Measurements from ENCODE around the gene E2F1. TPM values are rescaled to one million over a fixed set of nuclear protein-coding genes. Genes with fewer than 3 reads are reported as not detected.

The E2F1 gene
- total and polyA plus RNA-seq, 2 of the 4 experiments (the other 2 are of a cell fraction) = 10.9 to 14.0 TPM

GRCh38 chr20:33680686-33681085 is 5.5 kb downstream of the E2F1 start:
- no peak overlapping the region for H3K56ac ChIP-seq (ENCODE audit: extremely low read depth, insufficient read depth, low read length)
- H3K9me1 ChIP-seq (ENCODE audit: insufficient read depth, low read length) = peaks cover 20% of the 10 kb centered on the region; the same call in 1 of the 2 replicates
- no peak overlapping the region for H2AK5ac ChIP-seq (ENCODE audit: low read depth, low read length)
- DNase-seq (peak; percentile 31), ATAC-seq (ENCODE audit: low read depth) (peak; percentile 56)
- dilution Hi-C loops (cut with HindIII; ENCODE audit: low sequenced_read_pairs, unreplicated experiment) = no loop called here
- CTCF ChIA-PET = interaction anchor here (0.6 kb wide), 1 partner anchor 14 kb away, joined by 6 read pairs; the partner anchor contains the start of gene ACTL10
- no peak overlapping the region for H4K5ac ChIP-seq (ENCODE audit: low read depth, low read length)
- H3K27me3 ChIP-seq (ENCODE audit: control insufficient read depth, insufficient read depth, low read length) = no peaks in the 10 kb centered on the region
- no peak overlapping the region for H2BK15ac ChIP-seq (ENCODE audit: low read depth, low read length)
- H2AFZ ChIP-seq (replicated peaks; ENCODE audit: low read length, poor library complexity) = no peak overlapping the region
- H2AK9ac ChIP-seq (replicated peaks; ENCODE audit: low read depth, low read length, poor library complexity) = peak overlapping the region; percentile 82
- H3K9me3 ChIP-seq (ENCODE audit: control insufficient read depth, insufficient read depth, low read length) = no peaks in the 10 kb centered on the region
- no peak overlapping the region for H3K18ac ChIP-seq (ENCODE audit: low read depth, low read length)
- H3K4ac ChIP-seq (ENCODE audit: low read depth, low read length) = no peak overlapping the region
- peaks cover 9% of the 10 kb centered on the region for H3K4me1 ChIP-seq (ENCODE audit: control insufficient read depth, insufficient read depth, low read length)
- in situ Hi-C loops (cut with MboI; ENCODE audit: low sequenced_read_pairs) = no loop called here
- no CpG with 5 or more reads among the region's 2 CpGs for WGBS, 2 experiments (ENCODE audit: extremely low coverage in 2 of 2, insufficient read length in 1 of 2)
- no peak overlapping the region; the same call in 1 of the 2 replicates for H3K14ac ChIP-seq (replicated peaks; ENCODE audit: low read depth, low read length)
- peaks cover 24% of the 10 kb centered on the region for H4K20me1 ChIP-seq (ENCODE audit: insufficient read depth, low read length)
- H4K91ac ChIP-seq (ENCODE audit: insufficient read depth, low read depth, low read length) = no peak overlapping the region
- no peak overlapping the region for H4K8ac ChIP-seq (ENCODE audit: low read depth in 2 of 2, low read length in 2 of 2)
- H3K79me1 ChIP-seq (ENCODE audit: low read depth in 1 of 2, low read length in 2 of 2) = peaks cover 7 to 55% of the 10 kb centered on the region in 2 experiments; a peak in 2 of 4 replicates
- H3K4me3 ChIP-seq (ENCODE audit: insufficient read depth, low read depth, low read length) = no peak overlapping the region
- POLR2A ChIA-PET (ENCODE audit: unreplicated experiment) = no interaction called here
- intact Hi-C loops (cut with micrococcal nuclease) = no loop called here
- BruUV-seq (replicated peaks) = no TSS peak
- H3K9ac ChIP-seq (ENCODE audit: low read depth, low read length) = no peak overlapping the region
- no peak overlapping the region for H3K4me2 ChIP-seq (ENCODE audit: low read depth, low read length)
- no peak overlapping the region for H2BK20ac ChIP-seq (ENCODE audit: low read depth, low read length)
- H2BK5ac ChIP-seq (ENCODE audit: low read depth, low read length, poor library complexity, severe bottlenecking) = no peak overlapping the region
- no peaks in the 10 kb centered on the region; the same call in 1 of the 2 replicates for H3K36me3 ChIP-seq (ENCODE audit: control insufficient read depth, insufficient read depth, low read length)
- no peak for TF ChIP-seq MAFK (IDR thresholded peaks at IDR 0.05; ENCODE audit: low read depth, low read length)
- TF ChIP-seq RFX5 (IDR thresholded peaks at IDR 0.05; ENCODE audit: low read depth, low read length) = no peak
- TF ChIP-seq CHD1 (IDR thresholded peaks at IDR 0.05; ENCODE audit: low read depth, low read length) = no peak
- TF ChIP-seq USF2 (IDR thresholded peaks at IDR 0.05; ENCODE audit: low read depth, low read length) = no peak
- no peak for TF ChIP-seq RCOR1 (IDR thresholded peaks at IDR 0.05; ENCODE audit: insufficient replicate concordance, low read length)
- TF ChIP-seq NFE2L2 (IDR thresholded peaks at IDR 0.05; ENCODE audit: low read depth, low read length) = no peak
- TF ChIP-seq RAD21 (IDR thresholded peaks at IDR 0.05; ENCODE audit: low read length) = no peak
- no peak for TF ChIP-seq MAZ (IDR thresholded peaks at IDR 0.05; ENCODE audit: borderline replicate concordance, low read depth, low read length)
- TF ChIP-seq CEBPB (IDR thresholded peaks at IDR 0.05; ENCODE audit: low read depth, low read length) = no peak
- TF ChIP-seq BHLHE40 (IDR thresholded peaks at IDR 0.05; ENCODE audit: low read depth, low read length) = no peak
- no peak for TF ChIP-seq ELK1 (IDR thresholded peaks at IDR 0.05; ENCODE audit: borderline replicate concordance, low read depth, low read length)
- no peak for TF ChIP-seq SMC3 (IDR thresholded peaks at IDR 0.05; ENCODE audit: low read depth, low read length)
- no peak for TF ChIP-seq CTCF (conservative IDR thresholded peaks at IDR 0.05; ENCODE audit: low read depth, low read length)
- TF ChIP-seq MXI1 (IDR thresholded peaks at IDR 0.05; ENCODE audit: borderline replicate concordance, low read depth, low read length) = no peak
- TF ChIP-seq POLR2A (IDR thresholded peaks at IDR 0.05; ENCODE audit: low read depth, low read length) = no peak
- no peak overlapping the region for H3K27ac ChIP-seq (ENCODE audit: insufficient read depth, low read length)
- H3K23ac ChIP-seq (ENCODE audit: low read depth, low read length) = no peak overlapping the region
- no peak overlapping the region for H2BK120ac ChIP-seq (ENCODE audit: low read depth, low read length)
